ENCODE results near the gene MSANTD2.

- TF ChIP-seq BACH2 (CRISPR knock-in tag; IDR thresholded peaks at IDR 0.05; ENCODE audit: borderline replicate concordance) (no peak), PATZ1 (CRISPR knock-in tag; IDR thresholded peaks at IDR 0.05; ENCODE audit: borderline replicate concordance) (no peak), PPARA (CRISPR knock-in tag; IDR thresholded peaks at IDR 0.05; ENCODE audit: borderline replicate concordance) (no peak), RARB (CRISPR knock-in tag; IDR thresholded peaks at IDR 0.05) (no peak), ESRRG (CRISPR knock-in tag; IDR thresholded peaks at IDR 0.05) (no peak), ZFP3 (CRISPR knock-in tag; IDR thresholded peaks at IDR 0.05) (no peak)
Measured at GRCh38 chr11:124751741-124752470, 48.3 kb downstream of the MSANTD2 start, which contains the start of gene VSIG2.

All from SK-N-SH treated with all-trans-retinoic acid at 6 μM for 48 hours (cell line).